SK-N-SH (cell line): ENCODE results near the gene PALLD. TPM values are rescaled to one million over a fixed set of nuclear protein-coding genes. Genes with fewer than 3 reads are reported as not detected.

Experiments
- CTCF ChIA-PET: fragments of 300-600, 350-600 bp; formaldehyde crosslinking; extraction: SDS; loops from one replicate; lab custom pipeline; 2021; lab: Yijun Ruan, JAX
- POLR2A ChIA-PET: fragments of 350-600 bp; sonication (Branson Sonifier 250); formaldehyde crosslinking; extraction: SDS; loops from one replicate; lab custom pipeline; 2020; ENCODE audit warnings: antibody characterized with exemption, inconsistent platforms; lab: Yijun Ruan, JAX
- DNase-seq: peaks from one replicate; pipeline ENCODE4 v3.0.0; 2012
- H2AFZ ChIP-seq: fragments of 200-600 bp; sonication (generic); 2 replicates; pipeline ENCODE4 v1.8.1; 2016; ENCODE audit warnings: antibody characterized with exemption, mild to moderate bottlenecking, low read depth
- H3F3A ChIP-seq: fragments of 200-600 bp; sonication (generic); replicated peaks from 2 replicates; pipeline ENCODE3; 2016; ENCODE audit warnings: antibody characterized with exemption, mild to moderate bottlenecking; ENCODE audit not compliant: insufficient read depth
- H3K27ac ChIP-seq, 2 experiments: fragments of 200-500 bp in 1 of 2; fragments of 200-600 bp in 1 of 2; sonication (Bioruptor generic) in 1 of 2; sonication (generic), shearing (Covaris generic) in 1 of 2; 2 replicates each; pipeline versions ENCODE4 v1.5.1 to v1.6.1; 2014 to 2016; ENCODE audit warnings: low read depth in 2 of 2, inconsistent platforms in 1 of 2, low read length in 1 of 2, mild to moderate bottlenecking in 1 of 2, mixed read lengths in 1 of 2
- H3K27me3 ChIP-seq: fragments of 200-600 bp; sonication (generic), shearing (Covaris generic); 2 replicates; pipeline ENCODE4 v1.6.1; 2016; ENCODE audit warnings: mixed run types; ENCODE audit not compliant: insufficient read depth
- H3K36me3 ChIP-seq, 2 experiments: fragments of 200-500 bp in 1 of 2; fragments of 200-600 bp in 1 of 2; sonication (Bioruptor generic) in 1 of 2; sonication (generic) in 1 of 2; replicated peaks in 1 of 2; 2 replicates each; pipeline versions ENCODE3 to v1.5.1; 2014 to 2016; ENCODE audit warnings: low read length in 1 of 2, mild to moderate bottlenecking in 1 of 2; ENCODE audit not compliant: insufficient read depth in 2 of 2, control insufficient read depth in 1 of 2
- H3K4me1 ChIP-seq, 2 experiments: fragments of 200-500 bp in 1 of 2; fragments of 200-600 bp in 1 of 2; sonication (Bioruptor generic) in 1 of 2; sonication (generic), shearing (Covaris generic) in 1 of 2; 2 replicates each; pipeline versions ENCODE4 v1.5.1 to v1.6.1; 2014 to 2016; ENCODE audit warnings: low read depth in 1 of 2, low read length in 1 of 2, mixed run types in 1 of 2; ENCODE audit not compliant: insufficient read depth in 2 of 2, control insufficient read depth in 1 of 2
- H3K4me2 ChIP-seq: fragments of 200-600 bp; sonication (generic), shearing (Covaris generic); 2 replicates; pipeline ENCODE4 v1.6.1; 2017; ENCODE audit warnings: mixed run types
- H3K4me3 ChIP-seq, 2 experiments: fragments of 200-500 bp in 1 of 2; fragments of 200-600 bp in 1 of 2; sonication (Bioruptor generic) in 1 of 2; sonication (generic), shearing (Covaris generic) in 1 of 2; 2 replicates each; pipeline versions ENCODE4 v1.5.1 to v1.8.1; 2014 to 2016; ENCODE audit warnings: low read depth in 2 of 2, inconsistent platforms in 1 of 2, low read length in 1 of 2, mild to moderate bottlenecking in 1 of 2, mixed read lengths in 1 of 2, moderate library complexity in 1 of 2
- H3K79me2 ChIP-seq: fragments of 200-600 bp; sonication (generic); 2 replicates; pipeline ENCODE4 v1.8.1; 2017; ENCODE audit warnings: mild to moderate bottlenecking; ENCODE audit not compliant: insufficient read depth
- H3K9ac ChIP-seq: fragments of 200-600 bp; sonication (generic); 2 replicates; pipeline ENCODE4 v1.6.1; 2017; ENCODE audit warnings: mixed run types
- H3K9me2 ChIP-seq: fragments of 200-600 bp; sonication (generic); 2 replicates; pipeline ENCODE4 v1.6.1; 2017; ENCODE audit warnings: mixed run types
- H3K9me3 ChIP-seq: fragments of 200-600 bp; sonication (generic); 2 replicates; pipeline ENCODE4 v1.6.1; 2017; ENCODE audit warnings: mixed run types, mild to moderate bottlenecking, moderate library complexity
- H4K20me1 ChIP-seq: fragments of 200-600 bp; sonication (generic); 2 replicates; pipeline ENCODE4 v1.6.1; 2017; ENCODE audit warnings: mild to moderate bottlenecking, mixed run types; ENCODE audit not compliant: insufficient read depth
- ELF1 ChIP-seq: IDR thresholded peaks from 2 replicates; pipeline ENCODE4 v1.4.0; 2012
- EP300 ChIP-seq, 2 experiments: IDR thresholded peaks; 2 replicates each; pipeline versions ENCODE4 v1.4.0 to v1.6.1; 2012; ENCODE audit warnings: borderline replicate concordance in 1 of 2, low read depth in 1 of 2, low read length in 1 of 2
- FOSL2 ChIP-seq: IDR thresholded peaks from 2 replicates; pipeline ENCODE4 v1.4.0; 2012; ENCODE audit warnings: low read depth, mild to moderate bottlenecking, moderate library complexity, borderline replicate concordance
- FOXJ3 ChIP-seq: sonication (generic); formaldehyde crosslinking; IDR thresholded peaks from 2 replicates; pipeline ENCODE4 v1.5.1; 2020; ENCODE audit warnings: mild to moderate bottlenecking, missing genetic modification reagents
- FOXM1 ChIP-seq: IDR thresholded peaks from 2 replicates; pipeline ENCODE4 v1.4.0; 2012; ENCODE audit warnings: low read depth, mild to moderate bottlenecking
- GABPA ChIP-seq: IDR thresholded peaks from 2 replicates; pipeline ENCODE4 v1.4.0; 2012; ENCODE audit warnings: low read depth, mild to moderate bottlenecking
- GATA2 ChIP-seq: sonication (generic); formaldehyde crosslinking; IDR thresholded peaks from 2 replicates; pipeline ENCODE4 v1.5.0; 2020; ENCODE audit warnings: mild to moderate bottlenecking, missing genetic modification reagents
- JUND ChIP-seq: IDR thresholded peaks from 2 replicates; pipeline ENCODE4 v1.4.0; 2012
- NFIC ChIP-seq: IDR thresholded peaks from 2 replicates; pipeline ENCODE4 v1.4.0; 2012; ENCODE audit warnings: borderline replicate concordance
- POLR2AphosphoS5 ChIP-seq: IDR thresholded peaks from 2 replicates; pipeline ENCODE4 v1.6.1; 2012; ENCODE audit warnings: low read depth, low read length
- RCOR1 ChIP-seq: fragments of 150-350 bp; IDR thresholded peaks from 2 replicates; pipeline ENCODE4 v1.6.1; 2017; ENCODE audit warnings: antibody characterized with exemption, low read length
- RFX5 ChIP-seq: IDR thresholded peaks from 2 replicates; pipeline ENCODE4 v1.6.1; 2012; ENCODE audit warnings: mild to moderate bottlenecking, improper control_type of control experiment, low read length
- RXRA ChIP-seq: IDR thresholded peaks from 2 replicates; pipeline ENCODE4 v1.4.0; 2012; ENCODE audit warnings: low read depth, mild to moderate bottlenecking, borderline replicate concordance
- SIN3A ChIP-seq: IDR thresholded peaks from 2 replicates; pipeline ENCODE4 v1.6.1; 2012; ENCODE audit warnings: low read depth, mild to moderate bottlenecking, low read length, moderate library complexity, borderline replicate concordance
- SMC3 ChIP-seq: IDR thresholded peaks from 2 replicates; pipeline ENCODE4 v1.6.1; 2012; ENCODE audit warnings: low read depth, low read length, improper control_type of control experiment
- TAF1 ChIP-seq: IDR thresholded peaks from 2 replicates; pipeline ENCODE4 v1.6.1; 2012; ENCODE audit warnings: low read depth, mild to moderate bottlenecking, low read length, moderate library complexity, borderline replicate concordance
- TCF12 ChIP-seq: IDR thresholded peaks from 2 replicates; pipeline ENCODE4 v1.4.0; 2012
- TEAD4 ChIP-seq: IDR thresholded peaks from 2 replicates; pipeline ENCODE4 v1.4.0; 2012; ENCODE audit warnings: mild to moderate bottlenecking, borderline replicate concordance; ENCODE audit not compliant: insufficient read depth
- YY1 ChIP-seq: IDR thresholded peaks from 2 replicates; pipeline ENCODE4 v1.4.0; 2012; ENCODE audit warnings: low read depth, mild to moderate bottlenecking
- WGBS: methylation state at CpG from one replicate; pipeline ENCODE4 v1.1.6; 2017; ENCODE audit warnings: low lambda C conversion rate; 5-methylcytosine and 5-hydroxymethylcytosine counted together
- polyA plus RNA-seq, 3 experiments: library from polyadenylated mRNA; depleted of rRNA; stranded (reverse); fragments of >200 nt; gene quantifications; 2 replicates each; pipeline ENCODE4 v1.2.3, GENCODE V29; 2012
- TF ChIP-seq, protein P1 (sequence below): fragments of 150-350 bp; IDR thresholded peaks from 2 replicates; pipeline ENCODE4 v1.6.1; 2016; ENCODE audit warnings: mild to moderate bottlenecking, low read depth, low read length
- TF ChIP-seq, protein P2 (sequence below): fragments of 150-350 bp; IDR thresholded peaks from 2 replicates; pipeline ENCODE4 v1.6.1; 2017; ENCODE audit warnings: antibody characterized with exemption, low read length, low read depth, borderline replicate concordance
- TF ChIP-seq, protein P3 (sequence below): IDR thresholded peaks from 2 replicates; pipeline ENCODE4 v1.6.1; 2012; ENCODE audit warnings: mild to moderate bottlenecking, low read depth, low read length, moderate library complexity
- TF ChIP-seq, protein P4 (sequence below): IDR thresholded peaks from 2 replicates; pipeline ENCODE4 v1.4.0; 2012; ENCODE audit warnings: low read depth, borderline replicate concordance
- TF ChIP-seq, protein P5 (sequence below): IDR thresholded peaks from 2 replicates; pipeline ENCODE4 v1.4.0; 2012; ENCODE audit warnings: low read depth
- TF ChIP-seq, protein P6 (sequence below): IDR thresholded peaks from 2 replicates; pipeline ENCODE4 v1.4.0; 2012; ENCODE audit warnings: low read depth, borderline replicate concordance

PALLD gene
- polyA plus RNA-seq, 1 of the 3 experiments (the other 2 are of a cell fraction), result 33.0 TPM

DNA sequence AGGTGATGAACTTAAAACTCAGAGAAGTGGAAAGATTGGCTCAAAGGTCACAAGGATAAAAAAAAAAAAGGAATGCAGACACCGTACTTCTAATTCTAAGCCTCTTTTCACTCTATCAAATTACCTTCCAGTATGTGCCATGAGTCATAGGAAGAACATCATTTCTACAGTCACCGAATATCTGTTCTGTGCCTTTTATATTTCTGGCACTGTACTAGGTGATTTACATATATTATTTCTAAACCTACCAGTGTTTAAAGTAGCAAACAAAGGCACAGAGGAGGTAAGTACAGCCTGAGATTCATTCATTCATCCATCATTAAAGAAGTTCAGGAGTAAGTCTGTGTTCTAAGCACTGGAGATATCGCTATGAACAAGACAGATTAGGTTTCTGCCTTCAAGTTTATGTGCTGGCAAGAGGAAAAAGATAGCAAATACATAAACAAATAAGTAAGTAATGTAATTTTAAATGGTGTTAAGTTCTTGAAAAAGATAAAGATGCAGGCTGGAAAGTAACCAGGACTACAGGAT is 65.3 kb downstream of the PALLD start:
- 32% methylated on average over 3 of the region's 3 CpGs for WGBS
- CTCF ChIA-PET, result interaction anchor here (1.4 to 3.0 kb wide), 2 partner anchors 14 to 24 kb away, joined by 3 to 14 read pairs; no protein-coding TSS in a partner anchor
- Histone ChIP-seq H3K4me2 (no peak overlapping the region), H3F3A (peaks cover 15% of the 10 kb centered on the region), H3K4me3 (no peak overlapping the region), H3K27ac (peak overlapping the region; percentile 36 to 66), H3K4me1 (peaks cover 8 to 56% of the 10 kb centered on the region in 2 experiments; a peak in 3 of 4 replicates), H3K9ac (no peak overlapping the region), H3K9me3 (no peaks in the 10 kb centered on the region), H3K27me3 (no peaks in the 10 kb centered on the region), H3K36me3 (no peaks in the 10 kb centered on the region), H4K20me1 (no peaks in the 10 kb centered on the region), H2AFZ (no peak overlapping the region; the same call in 1 of the 2 replicates), H3K79me2 (no peaks in the 10 kb centered on the region), H3K9me2 (no peaks in the 10 kb centered on the region)
- DNase-seq, result no peak
- POLR2A ChIA-PET, result no interaction called here
- TF ChIP-seq GATA2, result no peak
- TF ChIP-seq JUND, result peak; percentile 85
- TF ChIP-seq, protein P1, sequence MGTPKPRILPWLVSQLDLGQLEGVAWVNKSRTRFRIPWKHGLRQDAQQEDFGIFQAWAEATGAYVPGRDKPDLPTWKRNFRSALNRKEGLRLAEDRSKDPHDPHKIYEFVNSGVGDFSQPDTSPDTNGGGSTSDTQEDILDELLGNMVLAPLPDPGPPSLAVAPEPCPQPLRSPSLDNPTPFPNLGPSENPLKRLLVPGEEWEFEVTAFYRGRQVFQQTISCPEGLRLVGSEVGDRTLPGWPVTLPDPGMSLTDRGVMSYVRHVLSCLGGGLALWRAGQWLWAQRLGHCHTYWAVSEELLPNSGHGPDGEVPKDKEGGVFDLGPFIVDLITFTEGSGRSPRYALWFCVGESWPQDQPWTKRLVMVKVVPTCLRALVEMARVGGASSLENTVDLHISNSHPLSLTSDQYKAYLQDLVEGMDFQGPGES, result no peak
- peak; percentile 68 for TF ChIP-seq TCF12
- no peak for TF ChIP-seq SIN3A
- peak; percentile 70; the same call in 1 of the 2 replicates for TF ChIP-seq RXRA
- TF ChIP-seq NFIC, result peak; percentile 59; the same call in 1 of the 2 replicates
- TF ChIP-seq TEAD4, result no peak
- TF ChIP-seq, protein P2, sequence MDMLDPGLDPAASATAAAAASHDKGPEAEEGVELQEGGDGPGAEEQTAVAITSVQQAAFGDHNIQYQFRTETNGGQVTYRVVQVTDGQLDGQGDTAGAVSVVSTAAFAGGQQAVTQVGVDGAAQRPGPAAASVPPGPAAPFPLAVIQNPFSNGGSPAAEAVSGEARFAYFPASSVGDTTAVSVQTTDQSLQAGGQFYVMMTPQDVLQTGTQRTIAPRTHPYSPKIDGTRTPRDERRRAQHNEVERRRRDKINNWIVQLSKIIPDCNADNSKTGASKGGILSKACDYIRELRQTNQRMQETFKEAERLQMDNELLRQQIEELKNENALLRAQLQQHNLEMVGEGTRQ, result no peak
- TF ChIP-seq, protein P3, sequence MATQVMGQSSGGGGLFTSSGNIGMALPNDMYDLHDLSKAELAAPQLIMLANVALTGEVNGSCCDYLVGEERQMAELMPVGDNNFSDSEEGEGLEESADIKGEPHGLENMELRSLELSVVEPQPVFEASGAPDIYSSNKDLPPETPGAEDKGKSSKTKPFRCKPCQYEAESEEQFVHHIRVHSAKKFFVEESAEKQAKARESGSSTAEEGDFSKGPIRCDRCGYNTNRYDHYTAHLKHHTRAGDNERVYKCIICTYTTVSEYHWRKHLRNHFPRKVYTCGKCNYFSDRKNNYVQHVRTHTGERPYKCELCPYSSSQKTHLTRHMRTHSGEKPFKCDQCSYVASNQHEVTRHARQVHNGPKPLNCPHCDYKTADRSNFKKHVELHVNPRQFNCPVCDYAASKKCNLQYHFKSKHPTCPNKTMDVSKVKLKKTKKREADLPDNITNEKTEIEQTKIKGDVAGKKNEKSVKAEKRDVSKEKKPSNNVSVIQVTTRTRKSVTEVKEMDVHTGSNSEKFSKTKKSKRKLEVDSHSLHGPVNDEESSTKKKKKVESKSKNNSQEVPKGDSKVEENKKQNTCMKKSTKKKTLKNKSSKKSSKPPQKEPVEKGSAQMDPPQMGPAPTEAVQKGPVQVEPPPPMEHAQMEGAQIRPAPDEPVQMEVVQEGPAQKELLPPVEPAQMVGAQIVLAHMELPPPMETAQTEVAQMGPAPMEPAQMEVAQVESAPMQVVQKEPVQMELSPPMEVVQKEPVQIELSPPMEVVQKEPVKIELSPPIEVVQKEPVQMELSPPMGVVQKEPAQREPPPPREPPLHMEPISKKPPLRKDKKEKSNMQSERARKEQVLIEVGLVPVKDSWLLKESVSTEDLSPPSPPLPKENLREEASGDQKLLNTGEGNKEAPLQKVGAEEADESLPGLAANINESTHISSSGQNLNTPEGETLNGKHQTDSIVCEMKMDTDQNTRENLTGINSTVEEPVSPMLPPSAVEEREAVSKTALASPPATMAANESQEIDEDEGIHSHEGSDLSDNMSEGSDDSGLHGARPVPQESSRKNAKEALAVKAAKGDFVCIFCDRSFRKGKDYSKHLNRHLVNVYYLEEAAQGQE, result no peak
- TF ChIP-seq POLR2AphosphoS5, result peak; percentile 38; the same call in 1 of the 2 replicates
- peak; percentile 90 for TF ChIP-seq FOSL2
- no peak for TF ChIP-seq RCOR1
- no peak for TF ChIP-seq RFX5
- TF ChIP-seq YY1, result no peak
- TF ChIP-seq, protein P4, sequence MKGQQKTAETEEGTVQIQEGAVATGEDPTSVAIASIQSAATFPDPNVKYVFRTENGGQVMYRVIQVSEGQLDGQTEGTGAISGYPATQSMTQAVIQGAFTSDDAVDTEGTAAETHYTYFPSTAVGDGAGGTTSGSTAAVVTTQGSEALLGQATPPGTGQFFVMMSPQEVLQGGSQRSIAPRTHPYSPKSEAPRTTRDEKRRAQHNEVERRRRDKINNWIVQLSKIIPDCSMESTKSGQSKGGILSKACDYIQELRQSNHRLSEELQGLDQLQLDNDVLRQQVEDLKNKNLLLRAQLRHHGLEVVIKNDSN, result no peak
- no peak for TF ChIP-seq FOXJ3 (CRISPR knock-in tag)
- TF ChIP-seq EP300 (IDR thresholded peaks at IDR 0.05; ENCODE audit: borderline replicate concordance in 1 of 2, low read depth in 1 of 2, low read length in 1 of 2), result peak in 1 of 2 experiments; percentile 70; a peak in 1 of 4 replicates
- no peak for TF ChIP-seq TAF1
- no peak for TF ChIP-seq GABPA
- no peak for TF ChIP-seq ELF1
- TF ChIP-seq FOXM1, result no peak
- no peak for TF ChIP-seq SMC3
- TF ChIP-seq, protein P5, sequence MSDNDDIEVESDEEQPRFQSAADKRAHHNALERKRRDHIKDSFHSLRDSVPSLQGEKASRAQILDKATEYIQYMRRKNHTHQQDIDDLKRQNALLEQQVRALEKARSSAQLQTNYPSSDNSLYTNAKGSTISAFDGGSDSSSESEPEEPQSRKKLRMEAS, result no peak
- TF ChIP-seq, protein P6, sequence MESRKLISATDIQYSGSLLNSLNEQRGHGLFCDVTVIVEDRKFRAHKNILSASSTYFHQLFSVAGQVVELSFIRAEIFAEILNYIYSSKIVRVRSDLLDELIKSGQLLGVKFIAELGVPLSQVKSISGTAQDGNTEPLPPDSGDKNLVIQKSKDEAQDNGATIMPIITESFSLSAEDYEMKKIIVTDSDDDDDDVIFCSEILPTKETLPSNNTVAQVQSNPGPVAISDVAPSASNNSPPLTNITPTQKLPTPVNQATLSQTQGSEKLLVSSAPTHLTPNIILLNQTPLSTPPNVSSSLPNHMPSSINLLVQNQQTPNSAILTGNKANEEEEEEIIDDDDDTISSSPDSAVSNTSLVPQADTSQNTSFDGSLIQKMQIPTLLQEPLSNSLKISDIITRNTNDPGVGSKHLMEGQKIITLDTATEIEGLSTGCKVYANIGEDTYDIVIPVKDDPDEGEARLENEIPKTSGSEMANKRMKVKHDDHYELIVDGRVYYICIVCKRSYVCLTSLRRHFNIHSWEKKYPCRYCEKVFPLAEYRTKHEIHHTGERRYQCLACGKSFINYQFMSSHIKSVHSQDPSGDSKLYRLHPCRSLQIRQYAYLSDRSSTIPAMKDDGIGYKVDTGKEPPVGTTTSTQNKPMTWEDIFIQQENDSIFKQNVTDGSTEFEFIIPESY, result no peak
